ENCODE results near the gene C9orf43. TPM values are rescaled to one million over a fixed set of nuclear protein-coding genes. Genes with fewer than 3 reads are reported as not detected.
"Not testable (repeated sequence)": the region's sequence is repeated elsewhere in the genome, so short reads cannot be mapped to it uniquely, and the experiment has no call there.

Gene C9orf43
- total and polyA plus RNA-seq, 9 of the 15 experiments (the other 6 are each of a cell fraction or from before 2014, with no cell fraction given) = 0.21 to 0.58 (median 0.33) TPM

DNA sequence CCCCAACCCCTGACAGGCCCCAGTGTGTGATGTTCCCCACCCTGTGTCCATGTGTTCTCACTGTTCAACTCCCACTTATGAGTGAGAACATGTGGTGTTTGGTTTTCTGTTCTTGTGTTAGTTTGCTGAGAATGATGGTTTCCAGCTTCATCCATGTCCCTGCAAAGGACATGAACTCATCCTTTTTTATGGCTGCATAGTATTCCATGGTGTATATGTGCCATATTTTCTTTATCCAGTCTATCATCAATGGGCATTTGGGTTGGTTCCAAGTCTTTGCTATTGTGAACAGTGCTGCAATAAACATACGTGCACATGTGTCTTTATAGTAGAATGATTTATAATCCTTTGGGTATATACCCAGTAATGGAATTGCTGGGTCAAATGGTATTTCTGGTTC lies 27.2 kb downstream of the C9orf43 start:
- intact Hi-C loops (cut with micrococcal nuclease); in situ Hi-C loops (cut with MboI); BruUV-seq (replicated peaks); POLR2A ChIA-PET; CTCF ChIA-PET (ENCODE audit: low intra/inter-chr PET ratio); H3K9me3 ChIP-seq (replicated peaks; ENCODE audit: control insufficient read depth, insufficient read depth, low read depth, low read length); ATAC-seq; H3K4me1 ChIP-seq (replicated peaks in 1 of 2; ENCODE audit: control insufficient read depth in 2 of 2, insufficient read depth in 2 of 2, low read length in 2 of 2); H3K27ac ChIP-seq (ENCODE audit: extremely low read depth, low read depth, low read length); H3K79me2 ChIP-seq (ENCODE audit: control insufficient read depth, insufficient read depth, low read length); H3K9me1 ChIP-seq (ENCODE audit: control insufficient read depth, insufficient read depth, low read length); FAIRE-seq; H3K9ac ChIP-seq (ENCODE audit: insufficient read depth in 1 of 2, low read depth in 2 of 2, low read length in 2 of 2); H3K4me2 ChIP-seq (ENCODE audit: insufficient read depth, low read length); H4K20me1 ChIP-seq (replicated peaks; ENCODE audit: control insufficient read depth, insufficient read depth, low read length); H3K27me3 ChIP-seq (ENCODE audit: control insufficient read depth in 2 of 2, insufficient read depth in 2 of 2, low read length in 2 of 2); H3K36me3 ChIP-seq (ENCODE audit: control insufficient read depth, insufficient read depth, low read length); H3K4me3 ChIP-seq; H2AFZ ChIP-seq (ENCODE audit: low read depth, low read length); DNase-seq (ENCODE audit: extremely low read depth in 1 of 4, low spot score in 3 of 4): not testable (repeated sequence)
- 0% methylated on average over 1 of the region's 1 CpG for WGBS (ENCODE audit: insufficient coverage, low coverage, missing lambda C conversion rate)
- TF ChIP-seq ZNF146 (CRISPR knock-in tag; IDR thresholded peaks at IDR 0.05; ENCODE audit: unreplicated experiment) (peak; percentile 72), BCOR (IDR thresholded peaks at IDR 0.05) (peak; percentile 39; the same call in 1 of the 2 replicates)

DNA sequence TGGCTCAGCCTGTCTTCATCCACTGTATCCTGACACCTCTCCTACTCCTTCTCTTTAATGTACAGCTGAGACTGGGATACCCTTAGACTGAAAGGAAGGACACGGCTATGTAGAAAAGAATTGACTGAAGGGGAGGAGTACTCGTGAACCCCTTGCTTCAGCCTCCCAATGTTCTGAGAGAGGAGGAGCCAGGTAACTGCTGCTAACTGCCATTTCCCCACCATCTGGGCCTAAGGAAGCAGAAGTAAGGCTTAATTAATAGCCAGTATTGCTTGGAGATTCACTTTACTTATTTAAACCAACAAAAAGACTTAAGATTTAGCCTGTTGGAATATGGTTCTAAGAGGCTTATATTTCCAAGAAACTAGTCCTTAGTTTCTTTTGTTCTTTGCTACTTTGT lies 34.2 kb downstream of the C9orf43 start:
- Histone ChIP-seq H3K9me1 (ENCODE audit: control insufficient read depth, insufficient read depth, low read length) (no peaks in the 10 kb centered on the region), H3K4me1 (replicated peaks in 1 of 2; ENCODE audit: control insufficient read depth in 2 of 2, insufficient read depth in 2 of 2, low read length in 2 of 2) (no peaks in the 10 kb centered on the region), H3K36me3 (ENCODE audit: control insufficient read depth, insufficient read depth, low read length) (no peaks in the 10 kb centered on the region), H3K4me2 (ENCODE audit: insufficient read depth, low read length) (no peak overlapping the region), H3K27ac (ENCODE audit: extremely low read depth, low read depth, low read length) (no peak overlapping the region), H3K9ac (ENCODE audit: insufficient read depth in 1 of 2, low read depth in 2 of 2, low read length in 2 of 2) (no peak overlapping the region), H3K4me3 (no peak overlapping the region), H3K9me3 (replicated peaks; ENCODE audit: control insufficient read depth, insufficient read depth, low read depth, low read length) (no peaks in the 10 kb centered on the region), H2AFZ (ENCODE audit: low read depth, low read length) (no peak overlapping the region), H3K79me2 (ENCODE audit: control insufficient read depth, insufficient read depth, low read length) (no peaks in the 10 kb centered on the region), H4K20me1 (replicated peaks; ENCODE audit: control insufficient read depth, insufficient read depth, low read length) (no peaks in the 10 kb centered on the region), H3K27me3 (ENCODE audit: control insufficient read depth in 2 of 2, insufficient read depth in 2 of 2, low read length in 2 of 2) (no peaks in the 10 kb centered on the region; a peak in 1 of 5 replicates)
- WGBS (ENCODE audit: insufficient coverage, low coverage, missing lambda C conversion rate) = 39% methylated on average over 2 of the region's 2 CpGs
- CTCF ChIA-PET (ENCODE audit: low intra/inter-chr PET ratio) = no interaction called here
- FAIRE-seq = no peak
- no peak for DNase-seq (ENCODE audit: extremely low read depth in 1 of 4, low spot score in 3 of 4)
- in situ Hi-C loops (cut with MboI) = loop anchor here (5.0 kb wide), 2 partner anchors 143 to 213 kb away; no protein-coding TSS in a partner anchor
- POLR2A ChIA-PET = no interaction called here
- intact Hi-C loops (cut with micrococcal nuclease) = no loop called here
- ATAC-seq = no peak
- no TSS peak for BruUV-seq (replicated peaks)
- TF ChIP-seq, protein P1, sequence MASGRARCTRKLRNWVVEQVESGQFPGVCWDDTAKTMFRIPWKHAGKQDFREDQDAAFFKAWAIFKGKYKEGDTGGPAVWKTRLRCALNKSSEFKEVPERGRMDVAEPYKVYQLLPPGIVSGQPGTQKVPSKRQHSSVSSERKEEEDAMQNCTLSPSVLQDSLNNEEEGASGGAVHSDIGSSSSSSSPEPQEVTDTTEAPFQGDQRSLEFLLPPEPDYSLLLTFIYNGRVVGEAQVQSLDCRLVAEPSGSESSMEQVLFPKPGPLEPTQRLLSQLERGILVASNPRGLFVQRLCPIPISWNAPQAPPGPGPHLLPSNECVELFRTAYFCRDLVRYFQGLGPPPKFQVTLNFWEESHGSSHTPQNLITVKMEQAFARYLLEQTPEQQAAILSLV (tag; IDR thresholded peaks at IDR 0.05) = no peak
- no peak for TF ChIP-seq MEF2D (tag; conservative IDR thresholded peaks at IDR 0.05; ENCODE audit: low read depth)
- TF ChIP-seq, protein P2, sequence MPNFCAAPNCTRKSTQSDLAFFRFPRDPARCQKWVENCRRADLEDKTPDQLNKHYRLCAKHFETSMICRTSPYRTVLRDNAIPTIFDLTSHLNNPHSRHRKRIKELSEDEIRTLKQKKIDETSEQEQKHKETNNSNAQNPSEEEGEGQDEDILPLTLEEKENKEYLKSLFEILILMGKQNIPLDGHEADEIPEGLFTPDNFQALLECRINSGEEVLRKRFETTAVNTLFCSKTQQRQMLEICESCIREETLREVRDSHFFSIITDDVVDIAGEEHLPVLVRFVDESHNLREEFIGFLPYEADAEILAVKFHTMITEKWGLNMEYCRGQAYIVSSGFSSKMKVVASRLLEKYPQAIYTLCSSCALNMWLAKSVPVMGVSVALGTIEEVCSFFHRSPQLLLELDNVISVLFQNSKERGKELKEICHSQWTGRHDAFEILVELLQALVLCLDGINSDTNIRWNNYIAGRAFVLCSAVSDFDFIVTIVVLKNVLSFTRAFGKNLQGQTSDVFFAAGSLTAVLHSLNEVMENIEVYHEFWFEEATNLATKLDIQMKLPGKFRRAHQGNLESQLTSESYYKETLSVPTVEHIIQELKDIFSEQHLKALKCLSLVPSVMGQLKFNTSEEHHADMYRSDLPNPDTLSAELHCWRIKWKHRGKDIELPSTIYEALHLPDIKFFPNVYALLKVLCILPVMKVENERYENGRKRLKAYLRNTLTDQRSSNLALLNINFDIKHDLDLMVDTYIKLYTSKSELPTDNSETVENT (CRISPR knock-in tag; IDR thresholded peaks at IDR 0.05) = no peak
- no peak for TF ChIP-seq MAZ (CRISPR knock-in tag; conservative IDR thresholded peaks at IDR 0.05 in 1 of 2, IDR thresholded peaks at IDR 0.05 in 1 of 2)
- no peak for TF ChIP-seq ZNF311 (CRISPR knock-in tag; IDR thresholded peaks at IDR 0.05)
- TF ChIP-seq, protein P3, sequence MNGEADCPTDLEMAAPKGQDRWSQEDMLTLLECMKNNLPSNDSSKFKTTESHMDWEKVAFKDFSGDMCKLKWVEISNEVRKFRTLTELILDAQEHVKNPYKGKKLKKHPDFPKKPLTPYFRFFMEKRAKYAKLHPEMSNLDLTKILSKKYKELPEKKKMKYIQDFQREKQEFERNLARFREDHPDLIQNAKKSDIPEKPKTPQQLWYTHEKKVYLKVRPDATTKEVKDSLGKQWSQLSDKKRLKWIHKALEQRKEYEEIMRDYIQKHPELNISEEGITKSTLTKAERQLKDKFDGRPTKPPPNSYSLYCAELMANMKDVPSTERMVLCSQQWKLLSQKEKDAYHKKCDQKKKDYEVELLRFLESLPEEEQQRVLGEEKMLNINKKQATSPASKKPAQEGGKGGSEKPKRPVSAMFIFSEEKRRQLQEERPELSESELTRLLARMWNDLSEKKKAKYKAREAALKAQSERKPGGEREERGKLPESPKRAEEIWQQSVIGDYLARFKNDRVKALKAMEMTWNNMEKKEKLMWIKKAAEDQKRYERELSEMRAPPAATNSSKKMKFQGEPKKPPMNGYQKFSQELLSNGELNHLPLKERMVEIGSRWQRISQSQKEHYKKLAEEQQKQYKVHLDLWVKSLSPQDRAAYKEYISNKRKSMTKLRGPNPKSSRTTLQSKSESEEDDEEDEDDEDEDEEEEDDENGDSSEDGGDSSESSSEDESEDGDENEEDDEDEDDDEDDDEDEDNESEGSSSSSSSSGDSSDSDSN (IDR thresholded peaks at IDR 0.05; ENCODE audit: borderline replicate concordance in 1 of 2, low read depth in 2 of 2, low read length in 2 of 2) = no peak
